ENCODE measurements around the gene GOLGB1.

Gene GOLGB1, protein sequence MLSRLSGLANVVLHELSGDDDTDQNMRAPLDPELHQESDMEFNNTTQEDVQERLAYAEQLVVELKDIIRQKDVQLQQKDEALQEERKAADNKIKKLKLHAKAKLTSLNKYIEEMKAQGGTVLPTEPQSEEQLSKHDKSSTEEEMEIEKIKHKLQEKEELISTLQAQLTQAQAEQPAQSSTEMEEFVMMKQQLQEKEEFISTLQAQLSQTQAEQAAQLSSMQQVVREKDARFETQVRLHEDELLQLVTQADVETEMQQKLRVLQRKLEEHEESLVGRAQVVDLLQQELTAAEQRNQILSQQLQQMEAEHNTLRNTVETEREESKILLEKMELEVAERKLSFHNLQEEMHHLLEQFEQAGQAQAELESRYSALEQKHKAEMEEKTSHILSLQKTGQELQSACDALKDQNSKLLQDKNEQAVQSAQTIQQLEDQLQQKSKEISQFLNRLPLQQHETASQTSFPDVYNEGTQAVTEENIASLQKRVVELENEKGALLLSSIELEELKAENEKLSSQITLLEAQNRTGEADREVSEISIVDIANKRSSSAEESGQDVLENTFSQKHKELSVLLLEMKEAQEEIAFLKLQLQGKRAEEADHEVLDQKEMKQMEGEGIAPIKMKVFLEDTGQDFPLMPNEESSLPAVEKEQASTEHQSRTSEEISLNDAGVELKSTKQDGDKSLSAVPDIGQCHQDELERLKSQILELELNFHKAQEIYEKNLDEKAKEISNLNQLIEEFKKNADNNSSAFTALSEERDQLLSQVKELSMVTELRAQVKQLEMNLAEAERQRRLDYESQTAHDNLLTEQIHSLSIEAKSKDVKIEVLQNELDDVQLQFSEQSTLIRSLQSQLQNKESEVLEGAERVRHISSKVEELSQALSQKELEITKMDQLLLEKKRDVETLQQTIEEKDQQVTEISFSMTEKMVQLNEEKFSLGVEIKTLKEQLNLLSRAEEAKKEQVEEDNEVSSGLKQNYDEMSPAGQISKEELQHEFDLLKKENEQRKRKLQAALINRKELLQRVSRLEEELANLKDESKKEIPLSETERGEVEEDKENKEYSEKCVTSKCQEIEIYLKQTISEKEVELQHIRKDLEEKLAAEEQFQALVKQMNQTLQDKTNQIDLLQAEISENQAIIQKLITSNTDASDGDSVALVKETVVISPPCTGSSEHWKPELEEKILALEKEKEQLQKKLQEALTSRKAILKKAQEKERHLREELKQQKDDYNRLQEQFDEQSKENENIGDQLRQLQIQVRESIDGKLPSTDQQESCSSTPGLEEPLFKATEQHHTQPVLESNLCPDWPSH (N-terminal part only)

DNA sequence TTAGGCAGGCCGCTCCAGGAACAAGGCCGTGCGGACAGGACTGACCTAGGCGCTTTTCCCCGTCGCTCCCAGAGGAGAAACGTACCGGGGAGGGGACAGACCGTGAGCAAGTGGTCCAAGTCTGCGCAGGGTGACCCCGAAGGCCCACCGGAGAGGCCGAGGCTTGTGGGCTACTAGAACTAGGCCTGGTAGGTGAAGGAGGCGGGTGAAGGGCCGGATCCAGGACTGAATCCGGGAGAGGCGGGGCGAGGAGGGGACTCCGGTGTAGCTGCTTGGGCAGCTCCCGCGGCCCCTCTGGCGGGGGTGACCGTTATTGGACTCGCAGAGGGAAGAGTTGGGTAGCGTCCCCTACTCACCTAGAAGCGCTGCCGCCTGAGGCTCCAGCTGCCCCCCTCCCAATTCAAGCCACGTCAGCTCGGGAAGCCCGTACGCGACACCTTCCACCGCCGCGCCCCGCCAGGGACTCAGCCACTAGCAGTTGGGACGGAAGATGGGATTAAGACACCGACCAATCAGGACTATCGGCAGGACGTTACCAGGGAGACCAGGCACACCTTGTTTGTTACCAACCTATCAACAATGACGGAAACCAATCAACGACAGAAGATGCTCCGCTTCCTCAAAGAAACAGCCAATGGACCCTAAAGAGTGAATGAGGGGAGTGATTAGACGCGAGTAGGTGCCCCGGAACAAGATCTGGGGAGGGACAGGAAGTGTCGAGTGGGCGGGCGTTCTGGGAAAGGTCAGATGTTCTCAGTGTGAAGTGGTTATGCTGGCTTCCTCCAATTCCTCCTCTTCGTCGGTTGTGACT, at the start of gene GOLGB1:
TSS of gene GOLGB1 (minus strand) at position 466 of the 811 bp plus-strand sequence. CDS start 18,770 bp downstream, outside the sequence.
- H3K9me3 ChIP-seq (replicated peaks; ENCODE audit: insufficient read depth, low read length) = no peaks in the 10 kb centered on the region
- peak; percentile 100 for DNase-seq
- peak within 1 kb of the TSS; percentile 93 for H3K9ac ChIP-seq (ENCODE audit: low read length)
- peak within 1 kb of the TSS; percentile 95 for H3K4me3 ChIP-seq (ENCODE audit: low read length)
- H3K36me3 ChIP-seq (replicated peaks; ENCODE audit: insufficient read depth, low read length) = 0 out of 2 replicates have a peak, but pooled peaks cover 3% of the 10 kb centered on the region
- H3K4me1 ChIP-seq (ENCODE audit: low read length) = peaks cover 18% of the 10 kb centered on the region; the same call in 1 of the 2 replicates
- H3K9me2 ChIP-seq (replicated peaks; ENCODE audit: insufficient read depth, low read length) = no peaks in the 10 kb centered on the region
- peak within 1 kb of the TSS; percentile 80 for H3K27ac ChIP-seq (ENCODE audit: low read length)
- H3K27me3 ChIP-seq (replicated peaks; ENCODE audit: insufficient read depth, low read length) = no peaks in the 10 kb centered on the region
- H3K4me2 ChIP-seq (ENCODE audit: low read depth, low read length) = peak within 1 kb of the TSS; percentile 87
- 0 out of 2 replicates have a peak, but pooled peaks cover 8% of the 10 kb centered on the region for H3F3A ChIP-seq (ENCODE audit: insufficient read depth, low read length)
- H3K79me2 ChIP-seq (ENCODE audit: low read length) = peaks cover 55% of the 10 kb centered on the region
- TF ChIP-seq EZH2 (optimal IDR thresholded peaks at IDR 0.05; ENCODE audit: low read depth, low read length) = no peak
- TF ChIP-seq EZH2phosphoT487 (IDR thresholded peaks at IDR 0.05; ENCODE audit: low read length) = no peak
- TF ChIP-seq, protein P1, sequence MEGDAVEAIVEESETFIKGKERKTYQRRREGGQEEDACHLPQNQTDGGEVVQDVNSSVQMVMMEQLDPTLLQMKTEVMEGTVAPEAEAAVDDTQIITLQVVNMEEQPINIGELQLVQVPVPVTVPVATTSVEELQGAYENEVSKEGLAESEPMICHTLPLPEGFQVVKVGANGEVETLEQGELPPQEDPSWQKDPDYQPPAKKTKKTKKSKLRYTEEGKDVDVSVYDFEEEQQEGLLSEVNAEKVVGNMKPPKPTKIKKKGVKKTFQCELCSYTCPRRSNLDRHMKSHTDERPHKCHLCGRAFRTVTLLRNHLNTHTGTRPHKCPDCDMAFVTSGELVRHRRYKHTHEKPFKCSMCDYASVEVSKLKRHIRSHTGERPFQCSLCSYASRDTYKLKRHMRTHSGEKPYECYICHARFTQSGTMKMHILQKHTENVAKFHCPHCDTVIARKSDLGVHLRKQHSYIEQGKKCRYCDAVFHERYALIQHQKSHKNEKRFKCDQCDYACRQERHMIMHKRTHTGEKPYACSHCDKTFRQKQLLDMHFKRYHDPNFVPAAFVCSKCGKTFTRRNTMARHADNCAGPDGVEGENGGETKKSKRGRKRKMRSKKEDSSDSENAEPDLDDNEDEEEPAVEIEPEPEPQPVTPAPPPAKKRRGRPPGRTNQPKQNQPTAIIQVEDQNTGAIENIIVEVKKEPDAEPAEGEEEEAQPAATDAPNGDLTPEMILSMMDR (IDR thresholded peaks at IDR 0.05; ENCODE audit: low read length) = no peak
- peak within 1 kb of the TSS; percentile 75 for H2AFZ ChIP-seq (ENCODE audit: low read length)
- no peaks in the 10 kb centered on the region for H4K20me1 ChIP-seq (ENCODE audit: insufficient read depth, low read length)

DNA sequence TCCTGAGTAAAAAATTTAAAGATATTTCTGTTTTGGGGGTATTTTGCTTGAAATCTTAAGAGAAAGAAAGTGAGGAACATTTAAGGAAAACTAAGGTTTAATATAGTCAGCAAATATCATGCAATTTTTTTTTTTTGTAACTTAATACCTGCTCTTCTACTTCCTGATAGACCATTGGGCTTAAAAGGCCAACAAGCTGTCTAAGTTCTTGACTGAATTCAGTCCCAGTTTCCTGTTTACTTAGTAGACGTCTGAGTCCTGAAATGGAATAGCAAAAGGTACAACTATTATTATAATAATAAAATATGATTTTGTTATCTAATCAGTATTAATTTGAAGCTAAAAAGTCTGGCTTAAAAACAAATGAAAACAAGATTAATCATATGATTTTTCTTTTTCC, 47.4 kb upstream of the GOLGB1 start:
- Histone ChIP-seq H3K9me2 (replicated peaks; ENCODE audit: insufficient read depth, low read length) (no peaks in the 10 kb centered on the region), H3K4me3 (ENCODE audit: low read length) (no peak overlapping the region), H3K4me2 (ENCODE audit: low read depth, low read length) (peak overlapping the region; percentile 73; the same call in 1 of the 2 replicates), H3K36me3 (replicated peaks; ENCODE audit: insufficient read depth, low read length) (no peaks in the 10 kb centered on the region), H3K9ac (ENCODE audit: low read length) (no peak overlapping the region), H2AFZ (ENCODE audit: low read length) (no peak overlapping the region), H4K20me1 (ENCODE audit: insufficient read depth, low read length) (no peaks in the 10 kb centered on the region), H3F3A (ENCODE audit: insufficient read depth, low read length) (peaks cover 42% of the 10 kb centered on the region), H3K79me2 (ENCODE audit: low read length) (peaks cover 41% of the 10 kb centered on the region), H3K9me3 (replicated peaks; ENCODE audit: insufficient read depth, low read length) (no peaks in the 10 kb centered on the region), H3K27me3 (replicated peaks; ENCODE audit: insufficient read depth, low read length) (no peaks in the 10 kb centered on the region), H3K4me1 (ENCODE audit: low read length) (peaks cover 51% of the 10 kb centered on the region), H3K27ac (ENCODE audit: low read length) (peak overlapping the region; percentile 85; the same call in 1 of the 2 replicates)
- peak; percentile 51 for DNase-seq
- TF ChIP-seq EZH2phosphoT487 (IDR thresholded peaks at IDR 0.05; ENCODE audit: low read length) (no peak), EZH2 (optimal IDR thresholded peaks at IDR 0.05; ENCODE audit: low read depth, low read length) (no peak)
- TF ChIP-seq, protein P1 (IDR thresholded peaks at IDR 0.05; ENCODE audit: low read length) = no peak

Data from MM.1S (cell line).